ENCODE measurements around the gene RASA1.

Gene RASA1

DNA sequence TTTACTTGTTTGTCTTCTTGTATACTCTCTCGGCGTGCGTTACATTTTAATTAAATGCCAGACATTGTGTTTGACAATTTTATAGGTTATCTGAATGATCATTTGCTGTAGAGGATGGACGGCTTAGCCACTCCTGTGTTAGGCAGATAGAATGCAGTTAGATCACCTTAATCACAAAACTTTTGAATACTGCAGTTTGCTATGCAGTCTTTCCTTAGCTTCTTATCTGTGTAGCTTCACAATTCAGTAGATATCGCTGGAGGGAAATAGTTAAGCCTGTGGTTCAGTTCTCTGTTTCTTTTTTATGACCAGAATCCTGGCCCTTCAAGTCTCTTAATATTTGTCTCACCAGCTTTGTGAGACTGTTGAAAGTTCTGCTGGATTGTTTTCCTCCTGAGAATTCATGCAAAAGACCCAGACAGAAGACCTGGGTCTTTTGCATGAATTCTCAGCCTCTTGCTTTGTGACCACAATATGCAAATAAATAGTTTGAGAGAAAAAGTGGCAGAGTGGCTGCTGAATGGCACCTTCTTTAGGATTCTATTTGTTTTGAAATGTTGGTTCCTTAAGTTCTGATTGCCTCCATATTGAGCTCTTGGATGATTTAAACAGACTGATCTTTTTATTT lies 40.2 kb downstream of the RASA1 start:
- DNase-seq: peak; percentile 13 to 65
- TF ChIP-seq GATA1 (IDR thresholded peaks at IDR 0.05; ENCODE audit: low read depth, low read length) (no peak), POLR2A (IDR thresholded peaks at IDR 0.05; ENCODE audit: low read length) (no peak)

DNA sequence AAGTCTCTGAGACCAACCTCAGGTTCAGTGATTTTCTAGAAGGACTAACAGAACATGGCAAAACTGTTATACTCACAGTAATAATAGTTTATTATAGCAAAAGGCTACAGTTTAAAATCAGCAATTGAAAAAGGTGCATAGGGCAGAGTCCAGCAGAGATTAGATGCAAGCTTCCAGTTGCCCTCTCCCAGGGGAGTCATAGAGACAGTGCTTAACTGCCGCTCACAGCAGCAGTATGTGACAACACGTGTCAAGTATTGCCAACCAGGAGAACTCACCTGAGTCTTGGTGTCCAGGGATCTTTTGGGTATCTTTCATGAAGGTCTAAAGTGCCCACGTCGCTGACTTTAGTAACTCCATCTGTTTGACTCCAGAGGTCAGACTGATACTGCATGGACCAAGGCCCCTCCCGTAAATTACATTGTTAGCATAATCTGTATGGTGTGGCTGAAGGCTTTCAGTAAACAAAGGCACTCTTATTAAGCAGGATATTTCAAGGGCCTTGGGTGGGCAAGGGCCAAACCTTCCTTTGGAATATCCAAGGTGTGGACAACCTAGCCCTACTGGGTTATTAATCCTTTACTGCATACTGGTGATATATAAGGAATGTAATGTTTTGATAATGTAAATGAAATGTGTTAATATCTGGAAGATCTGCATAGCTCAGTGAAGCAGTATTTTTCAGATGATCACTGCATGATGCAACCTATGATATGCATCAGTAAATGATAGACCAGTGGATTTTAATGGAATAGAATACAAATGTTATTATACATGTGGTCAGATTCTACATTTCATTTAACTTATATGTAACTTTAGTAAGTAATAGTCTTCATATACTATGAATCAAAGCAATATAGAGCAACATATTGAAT lies 44.0 kb downstream of the RASA1 start:
- DNase-seq: no peak
- no peak for TF ChIP-seq GATA1 (IDR thresholded peaks at IDR 0.05; ENCODE audit: low read depth, low read length)
- no peak for TF ChIP-seq POLR2A (IDR thresholded peaks at IDR 0.05; ENCODE audit: low read length)

DNA sequence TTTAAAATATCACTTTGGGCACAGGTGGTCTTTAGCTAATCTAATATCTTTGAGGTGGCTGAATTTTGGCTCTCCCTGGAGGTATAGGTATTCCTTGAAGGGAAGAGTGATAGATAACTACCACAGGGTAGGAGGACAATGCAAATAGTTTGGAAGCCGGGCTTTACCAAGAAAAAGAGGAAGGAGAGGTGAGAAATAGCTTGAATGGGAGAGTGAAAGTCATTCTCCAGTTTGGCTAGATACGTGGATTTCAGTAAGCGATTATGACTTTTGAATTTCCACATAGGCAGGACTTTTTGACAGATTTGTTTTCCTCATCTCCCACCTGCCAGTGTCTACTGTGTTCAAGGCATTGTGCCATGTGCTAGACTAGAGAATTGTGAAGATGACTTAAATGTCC lies 45.5 kb downstream of the RASA1 start:
- TF ChIP-seq POLR2A (IDR thresholded peaks at IDR 0.05; ENCODE audit: low read length): no peak
- no peak for TF ChIP-seq GATA1 (IDR thresholded peaks at IDR 0.05; ENCODE audit: low read depth, low read length)
- no peak for DNase-seq

DNA sequence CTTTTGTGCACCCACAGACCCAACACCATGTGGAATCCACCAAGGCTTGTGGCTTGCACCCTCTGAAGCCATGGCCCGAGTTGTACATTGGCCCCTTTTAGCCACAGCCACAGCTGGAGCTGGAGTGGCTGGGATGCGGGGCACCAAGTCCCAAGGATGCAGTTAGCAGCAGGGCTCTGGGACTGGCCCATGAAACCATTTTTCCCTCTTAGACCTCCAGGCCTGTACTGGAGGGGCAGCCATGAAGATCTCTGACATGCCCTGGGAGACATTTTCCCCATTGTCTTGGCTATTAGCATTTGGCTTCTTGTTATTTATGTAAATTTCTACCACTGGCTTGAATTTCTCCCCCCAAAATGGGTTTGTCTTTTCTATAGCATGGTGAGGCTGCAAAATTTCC lies 51.8 kb downstream of the RASA1 start:
- TF ChIP-seq POLR2A (IDR thresholded peaks at IDR 0.05; ENCODE audit: low read length) (no peak), GATA1 (IDR thresholded peaks at IDR 0.05; ENCODE audit: low read depth, low read length) (no peak)

DNA sequence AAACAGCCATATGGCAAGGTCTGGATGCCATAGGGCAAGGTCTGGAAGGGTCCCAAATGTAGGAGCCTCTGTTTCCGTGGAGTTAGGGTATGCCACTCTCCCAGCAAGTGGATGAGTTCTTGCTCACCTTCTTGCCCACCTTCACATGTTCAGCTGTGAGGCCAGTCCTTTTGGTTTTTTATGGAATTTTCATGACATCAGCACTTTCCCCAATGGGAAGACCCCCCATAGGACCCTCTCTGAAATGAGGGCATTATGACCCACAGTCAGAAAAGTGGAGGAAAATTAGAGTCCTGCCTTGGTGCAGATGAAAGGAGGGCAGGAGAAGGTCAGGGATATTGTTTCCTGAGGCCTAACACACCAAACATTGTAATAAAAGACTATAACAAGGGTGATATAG lies 53.9 kb downstream of the RASA1 start:
- no peak for DNase-seq
- TF ChIP-seq GATA1 (IDR thresholded peaks at IDR 0.05; ENCODE audit: low read depth, low read length): no peak
- no peak for TF ChIP-seq POLR2A (IDR thresholded peaks at IDR 0.05; ENCODE audit: low read length)

More for the DNA sequence above, 51.8 kb downstream of the RASA1 start:
- DNase-seq: no peak

DNA sequence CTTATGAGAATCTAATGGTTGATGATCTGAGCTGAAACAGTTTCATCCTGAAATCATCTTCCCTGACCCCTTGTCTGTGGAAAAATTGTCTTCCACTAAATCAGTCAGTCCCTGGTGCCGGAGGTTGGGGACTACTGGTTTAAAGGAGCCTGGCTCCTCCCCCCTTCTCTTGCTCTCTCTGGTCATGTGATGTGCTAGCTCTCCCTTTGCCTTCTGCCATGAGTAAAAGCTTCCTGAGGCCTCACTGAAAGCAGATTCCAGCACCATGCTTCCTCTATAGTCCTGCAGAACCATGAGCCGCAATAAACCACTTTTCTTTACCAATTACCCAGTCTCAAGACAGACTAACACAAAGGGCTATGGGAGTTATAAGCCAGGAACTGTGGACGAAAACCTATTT lies 54.7 kb downstream of the RASA1 start:
- DNase-seq: no peak
- TF ChIP-seq GATA1 (IDR thresholded peaks at IDR 0.05; ENCODE audit: low read depth, low read length) (no peak), POLR2A (IDR thresholded peaks at IDR 0.05; ENCODE audit: low read length) (no peak)

DNA sequence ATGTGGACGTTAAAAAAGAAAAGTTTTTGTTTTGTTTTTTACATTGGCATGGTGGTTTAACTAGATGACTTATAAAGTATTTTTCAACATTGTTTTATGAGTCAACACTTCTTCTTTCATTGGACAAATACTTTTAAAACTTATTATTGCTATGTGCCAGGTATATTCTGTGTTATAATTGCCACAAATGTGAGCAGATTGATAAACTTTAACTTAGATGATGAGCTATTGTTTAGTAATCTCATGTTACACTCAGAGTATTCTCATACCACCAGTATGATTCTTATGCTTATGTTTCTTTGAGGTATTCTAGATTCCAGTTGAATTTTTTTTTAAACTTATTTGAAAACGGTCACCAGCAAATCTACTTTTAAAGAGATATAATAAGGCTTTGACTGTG lies 60.3 kb downstream of the RASA1 start:
- TF ChIP-seq GATA1 (IDR thresholded peaks at IDR 0.05; ENCODE audit: low read depth, low read length) (no peak), POLR2A (IDR thresholded peaks at IDR 0.05; ENCODE audit: low read length) (no peak)
- DNase-seq: no peak

DNA sequence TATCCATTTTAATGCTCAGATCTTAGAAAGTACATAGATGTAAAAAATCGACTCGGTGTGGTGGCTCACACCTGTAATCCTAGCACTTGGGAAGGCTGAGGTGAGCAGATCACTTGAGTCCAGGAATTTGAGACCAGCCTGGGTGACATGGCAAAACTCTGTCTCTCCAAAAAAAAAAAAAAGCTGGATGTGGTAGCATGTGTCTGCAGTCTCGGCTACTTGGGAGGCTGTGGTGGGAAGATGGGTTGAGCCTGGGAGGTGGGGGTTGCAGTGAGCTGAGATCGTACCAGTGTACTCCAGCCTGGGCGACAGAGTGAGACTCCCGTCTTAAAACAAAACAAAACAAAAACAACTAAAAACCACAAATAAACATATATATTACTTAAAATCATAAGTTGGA lies 61.4 kb downstream of the RASA1 start:
- TF ChIP-seq POLR2A (IDR thresholded peaks at IDR 0.05; ENCODE audit: low read length) (no peak), GATA1 (IDR thresholded peaks at IDR 0.05; ENCODE audit: low read depth, low read length) (no peak)
- DNase-seq: no peak

DNA sequence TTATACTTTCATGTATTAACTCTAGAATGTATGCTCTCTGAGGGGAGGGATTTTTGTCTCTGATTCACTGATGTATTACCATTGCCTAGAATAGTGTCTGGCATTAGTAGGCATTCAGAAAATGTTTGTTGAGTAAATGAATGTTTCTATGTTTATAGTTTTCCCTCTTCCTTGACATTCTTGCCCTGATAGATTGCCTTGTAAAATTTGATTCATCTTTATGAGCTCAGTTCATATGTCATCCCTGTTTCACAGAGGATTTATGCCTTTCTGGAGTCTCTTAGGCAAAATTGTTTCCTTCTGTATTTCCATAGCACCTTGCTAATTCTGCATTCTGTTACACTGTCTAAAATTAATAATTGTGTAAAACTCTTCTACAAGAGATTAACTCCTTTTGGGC lies 72.3 kb downstream of the RASA1 start:
- no peak for DNase-seq
- no peak for TF ChIP-seq POLR2A (IDR thresholded peaks at IDR 0.05; ENCODE audit: low read length)
- no peak for TF ChIP-seq GATA1 (IDR thresholded peaks at IDR 0.05; ENCODE audit: low read depth, low read length)

DNA sequence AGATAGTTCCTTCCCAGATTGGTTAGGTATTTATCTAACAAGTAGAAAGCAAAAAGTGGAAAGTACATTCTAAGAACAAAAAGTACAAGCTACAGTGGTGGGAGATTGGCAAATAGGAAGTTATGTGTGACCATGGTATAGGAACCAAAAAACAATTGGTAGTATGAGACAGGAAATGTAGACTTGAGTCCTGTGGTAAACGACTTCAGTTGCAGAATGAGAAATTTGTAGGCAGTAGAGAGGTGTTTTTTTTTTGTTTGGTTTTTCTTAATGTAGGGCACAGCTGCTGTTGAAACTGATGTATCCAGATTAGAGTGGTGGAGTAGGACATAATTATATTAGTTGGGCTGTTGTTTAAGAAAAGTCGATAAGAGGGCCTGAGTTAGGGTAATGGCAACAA lies 73.0 kb downstream of the RASA1 start:
- DNase-seq: no peak
- TF ChIP-seq POLR2A (IDR thresholded peaks at IDR 0.05; ENCODE audit: low read length): no peak
- no peak for TF ChIP-seq GATA1 (IDR thresholded peaks at IDR 0.05; ENCODE audit: low read depth, low read length)

DNA sequence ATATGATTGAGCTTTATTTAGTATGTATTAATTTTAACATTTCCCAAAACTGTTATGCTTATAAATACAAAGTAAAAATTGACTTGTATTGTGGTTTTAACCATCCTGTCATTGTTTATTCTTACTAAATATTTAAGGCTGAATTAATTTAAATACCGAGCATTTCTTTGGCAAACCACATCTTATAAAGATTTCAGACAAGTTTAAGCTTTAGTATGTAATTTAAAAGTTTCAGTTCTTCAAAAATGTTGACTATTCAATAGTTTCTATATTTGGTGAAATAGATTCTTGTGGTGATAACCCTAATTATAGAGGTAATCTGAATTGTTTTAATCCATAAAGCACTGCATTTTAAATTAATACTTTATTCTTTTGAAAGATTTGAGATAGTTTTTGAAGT lies 79.6 kb downstream of the RASA1 start:
- no peak for DNase-seq
- no peak for TF ChIP-seq GATA1 (IDR thresholded peaks at IDR 0.05; ENCODE audit: low read depth, low read length)
- TF ChIP-seq POLR2A (IDR thresholded peaks at IDR 0.05; ENCODE audit: low read length): no peak

DNA sequence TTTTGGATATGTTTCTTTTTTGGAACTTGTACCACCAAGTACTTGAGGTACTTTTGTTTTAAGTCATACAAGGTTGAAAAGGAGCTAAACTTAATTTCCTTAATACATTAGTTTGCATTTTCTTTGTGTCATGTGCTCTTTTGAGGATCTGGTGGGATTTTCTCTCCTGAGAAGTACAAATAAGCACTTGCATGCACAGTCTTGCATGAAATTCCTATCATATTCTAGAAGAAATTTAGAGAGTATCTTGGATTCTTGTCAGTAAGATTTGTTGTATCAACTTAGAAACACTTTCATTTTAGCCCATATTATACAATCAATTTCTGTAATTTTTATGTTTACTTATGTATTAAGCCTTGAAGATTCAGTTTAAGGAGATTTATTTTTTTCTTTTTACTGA lies 80.2 kb downstream of the RASA1 start:
- no peak for DNase-seq
- TF ChIP-seq POLR2A (IDR thresholded peaks at IDR 0.05; ENCODE audit: low read length): no peak
- no peak for TF ChIP-seq GATA1 (IDR thresholded peaks at IDR 0.05; ENCODE audit: low read depth, low read length)

DNA sequence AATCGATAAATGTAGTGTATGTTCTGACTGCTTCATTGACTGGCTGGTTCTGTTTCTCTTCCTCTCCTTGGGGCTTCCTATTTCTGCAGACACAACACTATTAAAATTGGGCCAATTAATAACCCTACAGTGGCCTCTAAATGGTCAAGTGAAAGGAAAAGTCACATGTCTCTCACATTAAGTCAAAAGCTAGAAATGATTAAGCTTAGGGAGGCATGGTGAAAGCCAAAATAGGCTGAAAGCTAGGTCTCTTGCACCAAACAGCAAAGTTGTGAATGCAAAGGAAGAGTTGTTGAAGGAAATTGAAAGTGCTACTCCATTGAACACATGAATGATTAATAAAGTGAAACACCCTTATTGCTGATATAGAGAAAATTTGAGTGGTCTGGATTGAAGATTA lies 86.8 kb downstream of the RASA1 start:
- no peak for DNase-seq
- TF ChIP-seq POLR2A (IDR thresholded peaks at IDR 0.05; ENCODE audit: low read length): no peak
- TF ChIP-seq GATA1 (IDR thresholded peaks at IDR 0.05; ENCODE audit: low read depth, low read length): no peak

DNA sequence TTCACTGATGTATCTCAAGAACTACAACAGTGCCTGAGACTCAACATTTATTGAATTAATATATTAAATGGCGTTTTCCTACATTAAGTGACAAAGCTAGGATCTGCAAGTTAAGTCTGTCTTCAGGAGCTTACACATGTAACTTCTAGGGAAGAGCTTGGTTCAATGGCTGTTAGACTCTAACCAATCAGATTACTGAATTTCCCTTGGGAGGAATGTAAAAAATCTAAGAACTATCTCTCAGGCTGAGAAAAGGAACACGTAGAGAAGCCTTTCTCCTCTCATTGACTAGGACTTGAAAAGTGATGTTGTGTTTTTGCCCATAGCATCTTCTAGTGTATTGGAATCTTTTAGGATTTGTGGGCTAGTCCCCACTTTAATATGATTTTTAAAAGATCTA lies 91.4 kb downstream of the RASA1 start:
- no peak for DNase-seq
- TF ChIP-seq GATA1 (IDR thresholded peaks at IDR 0.05; ENCODE audit: low read depth, low read length) (no peak), POLR2A (IDR thresholded peaks at IDR 0.05; ENCODE audit: low read length) (no peak)

DNA sequence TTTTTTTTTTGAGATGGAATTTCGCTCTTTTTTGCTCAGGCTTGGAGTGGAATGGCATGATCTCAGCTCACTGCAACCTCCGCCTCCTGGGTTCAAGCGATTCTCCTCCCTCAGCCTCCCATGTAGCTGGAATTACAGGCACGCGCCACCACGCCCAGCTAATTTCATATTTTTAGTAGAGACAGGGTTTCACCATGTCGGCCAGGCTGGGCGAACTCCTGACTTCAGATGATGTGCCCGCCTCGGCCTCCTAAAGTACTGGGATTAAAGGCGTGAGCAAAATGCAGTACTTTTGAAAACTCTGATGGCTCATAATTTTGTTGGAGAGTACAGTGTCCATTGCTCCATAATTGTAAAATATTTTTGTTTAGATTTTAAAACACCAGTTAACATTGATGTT lies 92.4 kb downstream of the RASA1 start:
- DNase-seq: no peak
- TF ChIP-seq POLR2A (IDR thresholded peaks at IDR 0.05; ENCODE audit: low read length): no peak
- no peak for TF ChIP-seq GATA1 (IDR thresholded peaks at IDR 0.05; ENCODE audit: low read depth, low read length)

Measured in erythroblast (primary cell).